Measurements from ENCODE around the gene EXOSC3. TPM values are rescaled to one million over a fixed set of nuclear protein-coding genes. Genes with fewer than 3 reads are reported as not detected.
A peak's percentile ranks its signal among the peaks of the same experiment; 100 is the strongest.

EXOSC3 gene
- total RNA-seq, 1 experiment from 2014 or later, result 81.0 TPM

- H2AK5ac ChIP-seq (ENCODE audit: insufficient read length, low read length), result no peak overlapping the region
- no peak overlapping the region for H2AFZ ChIP-seq (ENCODE audit: low read length)
- WGBS (ENCODE audit: extremely low coverage, insufficient read length, low lambda C conversion rate), result no CpG with 5 or more reads among the region's 6 CpGs
- H3K4ac ChIP-seq (ENCODE audit: low read depth, low read length), result no peak overlapping the region
- H3K18ac ChIP-seq (ENCODE audit: insufficient read length, low read depth, low read length), result no peak overlapping the region
- peaks cover 6% of the 10 kb centered on the region for H3K79me1 ChIP-seq (ENCODE audit: insufficient read depth, low read depth, low read length, poor library complexity, severe bottlenecking)
- no peaks in the 10 kb centered on the region for H3K9me3 ChIP-seq (ENCODE audit: control insufficient read depth, low read depth, low read length)
- Mint-ChIP-seq H3K4me1 (peaks cover 5 to 9% of the 10 kb centered on the region in 2 experiments; a peak in 3 of 4 replicates), H3K4me3 (peak overlapping the region; percentile 97 to 98), H3K27me3 (ENCODE audit: low read depth) (peaks cover 23% of the 10 kb centered on the region), H3K9me3 (0 out of 5 replicates have a peak, but pooled peaks cover 0 to 3% of the 10 kb centered on the region in 2 experiments), H3K27ac (peak overlapping the region in 2 of 3 experiments; percentile 96 to 97; a peak in 6 of 7 replicates), H3K36me3 (ENCODE audit: insufficient read depth in 1 of 3, low read depth in 3 of 3) (peaks cover 30 to 48% (median 40%) of the 10 kb centered on the region in 3 experiments; a peak in 6 of 7 replicates)
- H3K4me2 ChIP-seq (ENCODE audit: insufficient read depth, insufficient read length, low read length), result peak overlapping the region; percentile 88
- no peak overlapping the region for H3K56ac ChIP-seq (ENCODE audit: insufficient read length, low read depth, low read length)
- H3K9ac ChIP-seq (ENCODE audit: extremely low read depth, insufficient read length, low read length), result peak overlapping the region; percentile 78
- no peak overlapping the region for H2BK5ac ChIP-seq (ENCODE audit: insufficient read length, low read length)
- no peaks in the 10 kb centered on the region for H4K20me1 ChIP-seq (ENCODE audit: control insufficient read depth, insufficient read depth, insufficient read length)
- no peak overlapping the region for H4K5ac ChIP-seq (ENCODE audit: insufficient read length, low read depth, low read length)
- no peaks in the 10 kb centered on the region for H3K27me3 ChIP-seq (ENCODE audit: insufficient read depth, low read length)
- no peak overlapping the region for H3T11ph ChIP-seq (ENCODE audit: low read length)
- H3K23me2 ChIP-seq (ENCODE audit: insufficient read length, low read depth, low read length, poor library complexity, severe bottlenecking), result peaks cover 5% of the 10 kb centered on the region
- H4K91ac ChIP-seq (ENCODE audit: insufficient read length, low read depth, low read length), result no peak overlapping the region
- H3K27ac ChIP-seq (ENCODE audit: insufficient read length, low read depth, low read length), result no peak overlapping the region
- no peak for DNase-seq
- H3K79me2 ChIP-seq (ENCODE audit: insufficient read depth, low read length), result peaks cover 11% of the 10 kb centered on the region; the same call in 1 of the 2 replicates
- H3K23ac ChIP-seq (ENCODE audit: insufficient read length, low read depth, low read length), result no peak overlapping the region
- no peak overlapping the region for H2BK120ac ChIP-seq (ENCODE audit: low read depth, low read length, poor library complexity, severe bottlenecking)
- no peak overlapping the region for H4K8ac ChIP-seq (replicated peaks; ENCODE audit: insufficient read length, low read depth, low read length)
- H3K14ac ChIP-seq (ENCODE audit: insufficient read depth, low read length), result no peak overlapping the region
- no peak overlapping the region for H2BK20ac ChIP-seq (ENCODE audit: low read depth, low read length, poor library complexity, severe bottlenecking)
- H2BK12ac ChIP-seq (ENCODE audit: insufficient read length, low read depth, low read length), result no peak overlapping the region
- no peak overlapping the region for H2BK15ac ChIP-seq (ENCODE audit: low read depth, low read length)
- TF ChIP-seq CTCF (conservative IDR thresholded peaks at IDR 0.05), result no peak
- no peaks in the 10 kb centered on the region for H3K4me1 ChIP-seq (ENCODE audit: insufficient read depth, low read length)
These were observed 611 bp downstream of the EXOSC3 start for GRCh38 chr9:37784291-37784615.
